Measurements from ENCODE around the gene RASGEF1B. TPM values are rescaled to one million over a fixed set of nuclear protein-coding genes. Genes with fewer than 3 reads are reported as not detected.
"Not testable (repeated sequence)": the region's sequence is repeated elsewhere in the genome, so short reads cannot be mapped to it uniquely, and the experiment has no call there.

Gene RASGEF1B
- total RNA-seq, 2 experiments from 2014 or later: 8.0 to 8.2 TPM

GRCh38 chr4:81491943-81492342 lies 20.2 kb upstream of the RASGEF1B start:
- Mint-ChIP-seq H3K27me3 (no peaks in the 10 kb centered on the region), H3K4me1 (peaks cover 36% of the 10 kb centered on the region), H3K9me3 (peaks cover 15% of the 10 kb centered on the region), H3K4me3 (peak overlapping the region; percentile 44), H3K36me3 (peaks cover 16% of the 10 kb centered on the region), H3K27ac (peak overlapping the region; percentile 80)
- POLR2A ChIA-PET: interaction anchor here (1.5 to 4.6 kb wide), 3 partner anchors 14 to 70 kb away, joined by 5 to 55 read pairs (median 7); partner anchors contain the start of gene RASGEF1B
- DNase-seq (no peak), ATAC-seq (ENCODE audit: low read depth) (peak; percentile 65)

- Mint-ChIP-seq H3K4me1 (peaks cover 35% of the 10 kb centered on the region), H3K27me3 (no peaks in the 10 kb centered on the region), H3K4me3 (peak overlapping the region; percentile 36), H3K9me3 (peaks cover 13% of the 10 kb centered on the region), H3K36me3 (peaks cover 14% of the 10 kb centered on the region), H3K27ac (peak overlapping the region; percentile 65)
- ATAC-seq (ENCODE audit: low read depth) (peak; percentile 31), DNase-seq (no peak)
- POLR2A ChIA-PET: interaction anchor here (0.9 to 4.6 kb wide), 4 partner anchors 13 to 257 kb away, joined by 3 to 55 read pairs (median 4); partner anchors contain the start of gene RASGEF1B
Measured at GRCh38 chr4:81490403-81491160, 18.9 kb upstream of the RASGEF1B start.

GRCh38 chr4:81486502-81486901 lies 14.8 kb upstream of the RASGEF1B start:
- DNase-seq: no peak
- H3K4me1 Mint-ChIP-seq: peaks cover 8% of the 10 kb centered on the region
- H3K27ac Mint-ChIP-seq: no peak overlapping the region
- H3K4me3 Mint-ChIP-seq: no peak overlapping the region
- no peak for ATAC-seq (ENCODE audit: low read depth)
- H3K36me3 Mint-ChIP-seq: peaks cover 6% of the 10 kb centered on the region
- POLR2A ChIA-PET: no interaction called here
- H3K9me3 Mint-ChIP-seq: peaks cover 5% of the 10 kb centered on the region
- no peaks in the 10 kb centered on the region for H3K27me3 Mint-ChIP-seq

- peaks cover 3% of the 10 kb centered on the region for H3K9me3 Mint-ChIP-seq
- peaks cover 3% of the 10 kb centered on the region for H3K36me3 Mint-ChIP-seq
- peaks cover 3% of the 10 kb centered on the region for H3K4me1 Mint-ChIP-seq
- no peak overlapping the region for H3K4me3 Mint-ChIP-seq
- ATAC-seq (ENCODE audit: low read depth) (no peak), DNase-seq (no peak)
- H3K27ac Mint-ChIP-seq: no peak overlapping the region
- H3K27me3 Mint-ChIP-seq: no peaks in the 10 kb centered on the region
- POLR2A ChIA-PET: no interaction called here
Measured at GRCh38 chr4:81485310-81485980, 13.7 kb upstream of the RASGEF1B start.

GRCh38 chr4:81482326-81482725 lies 10.6 kb upstream of the RASGEF1B start:
- no peaks in the 10 kb centered on the region for H3K36me3 Mint-ChIP-seq
- POLR2A ChIA-PET: no interaction called here
- H3K27ac Mint-ChIP-seq: no peak overlapping the region
- no peaks in the 10 kb centered on the region for H3K4me1 Mint-ChIP-seq
- ATAC-seq (ENCODE audit: low read depth) (no peak), DNase-seq (no peak)
- H3K4me3 Mint-ChIP-seq: no peak overlapping the region
- no peaks in the 10 kb centered on the region for H3K9me3 Mint-ChIP-seq
- H3K27me3 Mint-ChIP-seq: no peaks in the 10 kb centered on the region

GRCh38 chr4:81481151-81481550 lies 9.4 kb upstream of the RASGEF1B start:
- no peaks in the 10 kb centered on the region for H3K9me3 Mint-ChIP-seq
- no peaks in the 10 kb centered on the region for H3K4me1 Mint-ChIP-seq
- POLR2A ChIA-PET: no interaction called here
- DNase-seq (no peak), ATAC-seq (ENCODE audit: low read depth) (no peak)
- H3K27ac Mint-ChIP-seq: no peak overlapping the region
- H3K36me3 Mint-ChIP-seq: no peaks in the 10 kb centered on the region
- H3K27me3 Mint-ChIP-seq: no peaks in the 10 kb centered on the region
- H3K4me3 Mint-ChIP-seq: no peak overlapping the region

- H3K4me1 Mint-ChIP-seq; H3K27ac Mint-ChIP-seq; POLR2A ChIA-PET; ATAC-seq (ENCODE audit: low read depth); H3K36me3 Mint-ChIP-seq; H3K9me3 Mint-ChIP-seq; H3K4me3 Mint-ChIP-seq; DNase-seq; H3K27me3 Mint-ChIP-seq: not testable (repeated sequence)
Measured at GRCh38 chr4:81479573-81479972, 7.9 kb upstream of the RASGEF1B start.

- H3K36me3 Mint-ChIP-seq; H3K27me3 Mint-ChIP-seq; ATAC-seq (ENCODE audit: low read depth); DNase-seq; H3K27ac Mint-ChIP-seq; H3K9me3 Mint-ChIP-seq; H3K4me3 Mint-ChIP-seq: not testable (repeated sequence)
- peaks cover 30% of the 10 kb centered on the region for H3K4me1 Mint-ChIP-seq
- POLR2A ChIA-PET: interaction anchor here (1.8 to 3.6 kb wide), 2 partner anchors 15 to 19 kb away, joined by 4 to 55 read pairs; no protein-coding TSS in a partner anchor
Measured at GRCh38 chr4:81473331-81474265, 1.9 kb upstream of the RASGEF1B start.

- peaks cover 32% of the 10 kb centered on the region for H3K4me1 Mint-ChIP-seq
- peak overlapping the region; percentile 93 for H3K27ac Mint-ChIP-seq
- peaks cover 5% of the 10 kb centered on the region for H3K36me3 Mint-ChIP-seq
- ATAC-seq (ENCODE audit: low read depth): peak; percentile 34
- peaks cover 2% of the 10 kb centered on the region for H3K9me3 Mint-ChIP-seq
- peak overlapping the region; percentile 95 for H3K4me3 Mint-ChIP-seq
- DNase-seq: no peak
- no peaks in the 10 kb centered on the region for H3K27me3 Mint-ChIP-seq
- POLR2A ChIA-PET: interaction anchor here (0.5 to 3.6 kb wide), 18 partner anchors 17 to 957 kb away, joined by 3 to 55 read pairs (median 5); partner anchors contain the start of gene HNRNPDL
Measured at GRCh38 chr4:81472281-81473182, 825 bp upstream of the RASGEF1B start.

- H3K4me1 Mint-ChIP-seq: peaks cover 34% of the 10 kb centered on the region
- POLR2A ChIA-PET: interaction anchor here (0.7 to 3.6 kb wide), 13 partner anchors 10 to 958 kb away, joined by 3 to 55 read pairs (median 5); partner anchors contain the start of gene HNRNPDL
Measured at GRCh38 chr4:81471298-81471587, 464 bp downstream of the RASGEF1B start.

GRCh38 chr4:81470456-81471297 lies 1.0 kb downstream of the RASGEF1B start:
- Mint-ChIP-seq H3K27me3 (no peaks in the 10 kb centered on the region), H3K27ac (peak overlapping the region; percentile 91), H3K4me1 (peaks cover 34% of the 10 kb centered on the region), H3K9me3 (peaks cover 2% of the 10 kb centered on the region), H3K36me3 (peaks cover 5% of the 10 kb centered on the region), H3K4me3 (peak overlapping the region; percentile 95)
- POLR2A ChIA-PET: interaction anchor here (0.6 to 3.6 kb wide), 12 partner anchors 9 to 743 kb away, joined by 3 to 55 read pairs (median 4); no protein-coding TSS in a partner anchor
- DNase-seq (peak; percentile 60), ATAC-seq (ENCODE audit: low read depth) (peak; percentile 5)

More at GRCh38 chr4:81471298-81471587, 464 bp downstream of the RASGEF1B start:
- Mint-ChIP-seq H3K9me3 (peaks cover 2% of the 10 kb centered on the region), H3K36me3 (peaks cover 5% of the 10 kb centered on the region), H3K4me3 (peak overlapping the region; percentile 95), H3K27ac (peak overlapping the region; percentile 91), H3K27me3 (no peaks in the 10 kb centered on the region)
- ATAC-seq (ENCODE audit: low read depth): no peak
- DNase-seq: no peak

All from activated naive CD8-positive, alpha-beta T cell treated with anti-CD3 and anti-CD28 coated beads, Interleukin-2, amount 10 ng/mL, durations not matched to agents 7 days and 5 days (primary cell).